ENCODE measurements around the gene CCT8L2.
"Not testable (repeated sequence)": the region's sequence is repeated elsewhere in the genome, so short reads cannot be mapped to it uniquely, and the experiment has no call there.

Gene CCT8L2

DNA sequence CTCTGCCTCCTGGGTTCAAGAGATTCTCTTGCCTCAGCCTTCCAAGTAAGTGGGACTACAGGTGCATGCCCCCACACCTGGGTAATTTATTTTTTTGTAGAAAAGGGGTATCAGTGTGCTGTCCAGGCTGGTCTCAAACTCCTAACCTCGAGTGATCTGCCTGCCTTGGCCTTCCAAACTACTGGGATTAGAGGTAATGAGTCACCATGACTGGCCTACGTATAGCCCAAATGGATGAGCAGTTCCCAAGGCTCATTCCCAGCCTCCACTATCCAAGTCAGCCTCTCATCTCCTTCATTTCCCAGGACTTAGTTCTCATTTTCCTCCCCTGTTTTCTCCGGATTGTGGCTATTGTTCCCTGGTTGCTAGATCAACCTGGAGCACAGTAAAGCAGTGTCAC, 5.6 kb downstream of the CCT8L2 start:
- H3K4me3 ChIP-seq (ENCODE audit: control insufficient read depth, low read depth, low read length) = no peak overlapping the region
- DNase-seq (ENCODE audit: low read depth) = no peak
- TF ChIP-seq, protein P1, sequence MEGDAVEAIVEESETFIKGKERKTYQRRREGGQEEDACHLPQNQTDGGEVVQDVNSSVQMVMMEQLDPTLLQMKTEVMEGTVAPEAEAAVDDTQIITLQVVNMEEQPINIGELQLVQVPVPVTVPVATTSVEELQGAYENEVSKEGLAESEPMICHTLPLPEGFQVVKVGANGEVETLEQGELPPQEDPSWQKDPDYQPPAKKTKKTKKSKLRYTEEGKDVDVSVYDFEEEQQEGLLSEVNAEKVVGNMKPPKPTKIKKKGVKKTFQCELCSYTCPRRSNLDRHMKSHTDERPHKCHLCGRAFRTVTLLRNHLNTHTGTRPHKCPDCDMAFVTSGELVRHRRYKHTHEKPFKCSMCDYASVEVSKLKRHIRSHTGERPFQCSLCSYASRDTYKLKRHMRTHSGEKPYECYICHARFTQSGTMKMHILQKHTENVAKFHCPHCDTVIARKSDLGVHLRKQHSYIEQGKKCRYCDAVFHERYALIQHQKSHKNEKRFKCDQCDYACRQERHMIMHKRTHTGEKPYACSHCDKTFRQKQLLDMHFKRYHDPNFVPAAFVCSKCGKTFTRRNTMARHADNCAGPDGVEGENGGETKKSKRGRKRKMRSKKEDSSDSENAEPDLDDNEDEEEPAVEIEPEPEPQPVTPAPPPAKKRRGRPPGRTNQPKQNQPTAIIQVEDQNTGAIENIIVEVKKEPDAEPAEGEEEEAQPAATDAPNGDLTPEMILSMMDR (conservative IDR thresholded peaks at IDR 0.05; ENCODE audit: control insufficient read depth, insufficient read depth, low read depth, low read length) = no peak

DNA sequence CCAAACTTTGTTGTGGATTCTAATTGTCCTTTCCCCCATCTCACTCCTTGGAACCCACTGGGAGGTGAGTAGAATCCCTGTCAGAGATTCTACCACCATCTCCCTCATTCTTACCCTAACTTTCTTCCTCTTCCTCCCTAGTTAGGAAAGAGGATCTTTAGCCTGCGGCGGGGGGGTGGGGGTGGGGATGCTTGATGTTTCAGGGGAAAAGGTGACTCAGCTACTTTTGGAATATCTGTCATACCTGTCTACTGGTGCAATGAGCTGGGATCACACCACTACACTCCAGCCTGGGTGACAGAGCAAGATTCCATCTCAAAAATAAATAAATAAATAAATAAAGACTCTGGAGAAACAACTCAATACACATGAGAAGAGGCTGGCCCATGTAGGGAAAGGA, 6.4 kb downstream of the CCT8L2 start:
- no peak for DNase-seq (ENCODE audit: low read depth)
- TF ChIP-seq, protein P1 (conservative IDR thresholded peaks at IDR 0.05; ENCODE audit: control insufficient read depth, insufficient read depth, low read depth, low read length) = no peak
- no peak overlapping the region for H3K4me3 ChIP-seq (ENCODE audit: control insufficient read depth, low read depth, low read length)

DNA sequence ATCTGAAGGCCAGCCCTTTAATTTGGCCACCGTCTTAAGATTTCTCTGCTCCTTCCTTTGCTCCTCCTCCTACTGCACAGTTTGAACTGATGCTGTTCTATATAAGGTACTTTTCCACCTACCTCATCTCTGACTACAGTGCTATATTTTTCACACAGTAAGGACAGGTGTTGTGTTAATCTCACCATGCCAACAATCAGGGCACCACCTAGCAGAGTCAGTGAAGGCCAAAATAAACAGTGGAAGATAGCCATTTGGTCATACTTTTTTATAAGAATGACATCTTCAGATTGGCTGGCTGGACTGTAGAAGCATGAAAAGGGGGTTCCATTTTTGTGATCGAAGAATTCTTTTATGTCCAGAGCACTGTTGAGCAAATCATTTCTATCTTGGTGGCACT, 11.7 kb downstream of the CCT8L2 start:
- not testable (repeated sequence) for H3K4me3 ChIP-seq (ENCODE audit: control insufficient read depth, low read depth, low read length); DNase-seq (ENCODE audit: low read depth)

DNA sequence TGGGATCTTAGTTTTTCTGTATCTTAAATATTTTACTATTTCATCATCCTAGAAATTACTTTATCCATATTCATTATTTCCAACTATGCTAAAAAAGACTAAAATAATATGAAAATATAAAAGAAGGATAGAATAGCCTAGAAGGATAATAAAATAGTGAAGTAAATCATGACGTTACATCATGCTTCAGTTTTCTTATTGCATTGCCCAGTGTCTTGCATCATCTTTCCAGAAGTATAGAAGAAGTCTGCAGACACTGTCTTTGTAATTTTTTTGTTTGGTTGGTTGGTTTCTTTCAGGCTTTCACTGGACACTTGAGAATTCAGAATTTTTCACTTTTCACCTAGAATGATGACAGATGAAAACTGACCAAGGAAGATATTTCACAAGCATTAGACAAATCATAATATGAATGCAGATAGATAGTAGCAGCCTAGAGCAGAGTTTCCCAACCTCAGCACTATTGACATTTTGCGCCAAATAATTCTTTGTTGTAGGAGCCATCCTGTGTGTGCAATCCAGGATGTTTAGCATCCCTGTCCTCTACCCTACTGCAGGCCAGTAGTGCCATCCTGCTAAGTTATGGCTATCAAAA, 23.3 kb downstream of the CCT8L2 start:
- not testable (repeated sequence) for H3K4me3 ChIP-seq (ENCODE audit: control insufficient read depth, low read depth, low read length); DNase-seq (ENCODE audit: low read depth)

DNA sequence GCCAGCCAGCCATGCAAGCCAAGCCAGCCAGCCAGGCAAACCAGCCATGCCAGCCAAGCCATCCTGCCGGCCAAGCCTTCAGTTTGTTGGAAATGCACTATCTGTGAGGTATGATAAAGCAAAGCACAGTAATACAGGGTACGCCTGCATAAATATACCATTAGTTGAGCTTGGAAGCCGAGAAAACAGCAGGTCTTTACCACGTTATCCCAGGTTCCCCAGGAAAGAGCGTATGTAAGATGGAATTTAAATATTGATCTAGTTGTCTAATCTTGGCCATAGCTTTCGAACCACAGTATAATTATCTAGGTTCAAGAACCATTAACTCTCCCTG, 24.2 kb downstream of the CCT8L2 start:
- DNase-seq (ENCODE audit: low read depth) = no peak
- no peak overlapping the region for H3K4me3 ChIP-seq (ENCODE audit: control insufficient read depth, low read depth, low read length)
- TF ChIP-seq, protein P1 (conservative IDR thresholded peaks at IDR 0.05; ENCODE audit: control insufficient read depth, insufficient read depth, low read depth, low read length) = no peak

DNA sequence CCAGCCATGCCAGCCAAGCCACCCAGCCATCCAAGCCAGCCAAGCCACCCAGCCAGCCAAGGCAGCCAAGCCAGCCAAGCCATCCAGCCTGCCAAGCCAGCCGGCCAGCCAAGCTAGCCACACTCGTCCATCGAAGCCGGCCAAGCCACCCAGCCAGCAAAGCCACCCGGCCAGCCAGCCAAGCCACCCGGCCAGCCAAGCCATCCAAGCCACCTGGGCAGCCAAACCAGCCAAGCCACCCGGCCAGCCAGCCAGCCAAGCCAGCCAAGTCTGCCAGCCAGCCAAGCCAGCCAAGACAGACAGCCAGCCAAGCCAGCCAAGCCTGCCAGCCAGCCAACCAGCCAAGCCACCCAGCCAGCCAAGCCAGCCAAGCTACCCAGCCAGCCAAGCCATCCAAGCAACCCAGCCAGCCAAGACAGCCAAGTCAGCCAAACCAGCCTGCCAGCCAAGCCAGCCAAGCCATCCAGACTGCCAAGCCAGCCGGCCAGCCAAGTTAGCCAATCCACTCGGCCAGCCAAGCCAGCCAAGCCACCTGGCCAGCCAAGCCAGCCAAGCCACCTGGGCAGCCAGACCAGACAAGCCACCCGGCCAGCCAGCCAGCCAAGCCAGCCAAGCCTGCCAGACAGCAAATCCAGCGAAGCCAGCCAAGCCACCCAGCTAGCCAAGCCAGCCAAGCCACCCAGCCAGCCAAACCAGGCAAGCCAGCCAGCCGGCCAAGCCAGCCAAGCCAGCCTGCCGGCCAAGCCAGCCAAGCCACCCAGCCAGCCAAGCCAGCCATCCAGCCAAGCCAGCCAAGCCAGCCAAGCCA, 24.8 kb downstream of the CCT8L2 start:
- not testable (repeated sequence) for H3K4me3 ChIP-seq (ENCODE audit: control insufficient read depth, low read depth, low read length); DNase-seq (ENCODE audit: low read depth)

DNA sequence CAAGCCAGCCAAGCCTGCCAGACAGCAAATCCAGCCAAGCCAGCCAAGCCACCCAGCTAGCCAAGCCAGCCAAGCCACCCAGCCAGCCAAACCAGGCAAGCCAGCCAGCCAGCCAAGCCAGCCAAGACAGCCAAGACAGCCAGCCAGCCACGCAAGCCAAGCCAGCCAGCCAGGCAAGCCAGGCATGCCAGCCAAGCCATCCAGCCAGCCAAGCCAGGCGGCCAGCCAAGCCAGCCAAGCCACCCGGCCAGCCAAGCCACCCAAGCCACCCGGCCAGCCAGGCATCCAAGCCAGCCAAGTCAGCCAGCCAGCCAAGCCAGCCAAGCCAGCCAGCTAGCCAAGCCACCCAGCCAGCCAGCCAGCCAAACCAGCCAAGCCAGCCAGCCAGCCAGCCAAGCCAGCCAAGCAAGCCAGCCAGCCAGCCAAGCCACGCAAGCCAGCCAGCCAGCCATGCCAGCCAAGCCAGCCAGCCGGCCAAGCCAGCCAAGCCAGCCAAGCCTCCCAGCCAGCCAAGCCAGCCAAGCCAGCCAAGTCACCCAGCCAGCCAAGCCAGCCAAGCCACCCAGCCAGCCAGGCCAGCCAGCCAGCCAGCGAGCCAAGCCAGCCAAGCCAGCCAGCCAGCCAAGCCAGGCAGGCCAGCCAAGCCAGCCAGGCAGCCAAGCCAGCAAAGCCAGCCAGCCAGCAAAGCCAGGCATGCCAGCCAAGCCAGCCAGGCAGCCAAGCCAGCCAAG, 26.0 kb downstream of the CCT8L2 start:
- not testable (repeated sequence) for DNase-seq (ENCODE audit: low read depth); H3K4me3 ChIP-seq (ENCODE audit: control insufficient read depth, low read depth, low read length)

DNA sequence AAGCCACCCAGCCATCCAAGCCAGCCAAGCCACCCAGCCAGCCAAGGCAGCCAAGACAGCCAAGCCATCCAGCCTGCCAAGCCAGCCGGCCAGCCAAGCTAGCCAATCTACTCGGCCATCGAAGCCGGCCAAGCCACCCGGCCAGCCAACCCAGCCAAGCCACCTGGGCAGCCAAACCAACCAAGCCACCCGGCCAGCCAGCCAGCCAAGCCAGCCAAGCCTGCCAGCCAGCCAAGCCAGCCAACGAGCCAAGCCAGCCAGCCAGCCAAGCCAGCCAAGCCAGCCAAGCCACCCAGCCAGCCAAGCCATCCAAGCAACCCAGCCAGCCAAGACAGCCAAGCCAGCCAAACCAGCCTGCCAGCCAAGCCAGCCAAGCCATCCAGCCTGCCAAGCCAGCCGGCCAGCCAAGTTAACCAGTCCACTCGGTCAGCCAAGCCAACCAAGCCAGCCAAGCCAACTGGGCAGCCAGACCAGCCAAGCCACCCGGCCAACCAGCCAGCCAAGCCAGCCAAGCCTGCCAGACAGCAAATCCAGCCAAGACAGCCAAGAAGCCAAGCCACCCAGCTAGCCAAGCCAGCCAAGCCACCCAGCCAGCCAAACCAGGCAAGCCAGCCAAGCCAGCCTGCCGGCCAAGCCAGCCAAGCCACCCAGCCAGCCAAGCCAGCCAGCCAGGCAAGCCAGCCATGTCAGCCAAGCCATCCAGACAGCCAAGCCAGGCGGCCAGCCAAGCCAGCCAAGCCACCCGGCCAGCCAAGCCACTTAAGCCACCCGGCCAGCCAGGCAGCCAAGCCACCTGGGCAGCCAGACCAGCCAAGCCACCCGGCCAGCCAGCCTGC, 26.8 kb downstream of the CCT8L2 start:
- H3K4me3 ChIP-seq (ENCODE audit: control insufficient read depth, low read depth, low read length); DNase-seq (ENCODE audit: low read depth): not testable (repeated sequence)

DNA sequence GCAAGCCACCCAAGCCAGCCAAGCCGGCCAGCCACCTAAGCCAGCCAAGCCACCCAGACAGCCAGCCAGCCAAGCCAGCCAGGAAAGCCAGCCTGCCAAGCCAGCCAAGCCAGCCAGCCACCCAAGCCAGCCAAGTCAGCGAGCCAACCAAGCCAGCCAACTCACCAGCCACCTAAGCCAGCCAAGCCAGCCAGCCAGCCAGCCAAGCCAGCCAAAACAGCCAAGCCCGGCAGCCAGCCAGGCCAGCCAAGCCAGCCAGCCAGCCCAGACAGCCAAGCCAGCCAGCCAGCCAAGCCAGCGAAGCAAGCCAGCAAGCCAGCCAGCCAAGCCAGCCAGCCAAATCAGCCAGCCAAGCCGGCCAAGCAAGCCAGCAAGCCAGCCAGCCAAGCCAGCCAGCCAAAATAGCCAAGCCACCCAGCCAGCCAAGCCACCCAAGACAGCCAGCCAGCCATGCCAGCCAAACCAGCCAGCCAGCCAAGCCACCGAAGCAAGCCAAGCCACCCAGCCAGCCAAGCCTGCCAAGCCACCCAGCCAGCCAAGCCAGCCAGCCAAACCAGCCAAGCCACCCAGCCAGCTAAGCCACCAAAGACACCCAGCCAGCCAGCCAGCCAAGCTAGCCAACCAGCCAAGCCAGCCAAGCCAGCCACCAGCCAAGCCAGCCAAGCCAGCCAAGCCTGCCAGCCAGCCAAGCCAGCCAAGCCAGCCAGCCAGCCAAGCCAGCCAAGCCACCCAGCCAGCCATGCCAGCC, 27.6 kb downstream of the CCT8L2 start:
- not testable (repeated sequence) for H3K4me3 ChIP-seq (ENCODE audit: control insufficient read depth, low read depth, low read length); DNase-seq (ENCODE audit: low read depth)
